Measurements from ENCODE around the gene SECISBP2. TPM values are rescaled to one million over a fixed set of nuclear protein-coding genes. Genes with fewer than 3 reads are reported as not detected.

Gene SECISBP2
- total and polyA plus RNA-seq, 2 donors: 22.7 to 78.7 TPM

GRCh38 chr9:89360465-89360864 is 42.2 kb downstream of the SECISBP2 start:
- Histone ChIP-seq H3K27ac (ENCODE audit: low read depth) (no peak overlapping the region), H3K4me3 (ENCODE audit: low read depth, low read length) (no peak overlapping the region), H3K4me1 (ENCODE audit: insufficient read depth) (no peaks in the 10 kb centered on the region), H3K36me3 (ENCODE audit: insufficient read depth) (peaks cover 2% of the 10 kb centered on the region)
- WGBS: 53% methylated on average over 3 of the region's 3 CpGs
- DNase-seq (ENCODE audit: extremely low spot score): no peak

GRCh38 chr9:89361031-89361430 is 42.7 kb downstream of the SECISBP2 start:
- Histone ChIP-seq H3K36me3 (ENCODE audit: insufficient read depth) (peaks cover 2% of the 10 kb centered on the region), H3K4me3 (ENCODE audit: low read depth, low read length) (no peak overlapping the region), H3K27ac (ENCODE audit: low read depth) (no peak overlapping the region), H3K4me1 (ENCODE audit: insufficient read depth) (no peaks in the 10 kb centered on the region)
- 92% methylated on average over 6 of the region's 6 CpGs for WGBS
- DNase-seq (ENCODE audit: extremely low spot score): no peak

- no peak for DNase-seq (ENCODE audit: extremely low spot score)
- WGBS: 86% methylated on average over 9 of the region's 9 CpGs
- Histone ChIP-seq H3K27ac (ENCODE audit: low read depth) (no peak overlapping the region), H3K4me1 (ENCODE audit: insufficient read depth) (no peaks in the 10 kb centered on the region), H3K4me3 (ENCODE audit: low read depth, low read length) (no peak overlapping the region), H3K36me3 (ENCODE audit: insufficient read depth) (peaks cover 2% of the 10 kb centered on the region)
Measured at GRCh38 chr9:89361816-89362646, 43.7 kb downstream of the SECISBP2 start.

GRCh38 chr9:89362647-89363310 is 44.5 kb downstream of the SECISBP2 start:
- 91% methylated on average over 10 of the region's 10 CpGs for WGBS
- no peak for DNase-seq (ENCODE audit: extremely low spot score)
- H3K36me3 ChIP-seq (ENCODE audit: insufficient read depth): peaks cover 2% of the 10 kb centered on the region
- H3K4me1 ChIP-seq (ENCODE audit: insufficient read depth): no peaks in the 10 kb centered on the region
- no peak overlapping the region for H3K4me3 ChIP-seq (ENCODE audit: low read depth, low read length)
- no peak overlapping the region for H3K27ac ChIP-seq (ENCODE audit: low read depth)

DNA sequence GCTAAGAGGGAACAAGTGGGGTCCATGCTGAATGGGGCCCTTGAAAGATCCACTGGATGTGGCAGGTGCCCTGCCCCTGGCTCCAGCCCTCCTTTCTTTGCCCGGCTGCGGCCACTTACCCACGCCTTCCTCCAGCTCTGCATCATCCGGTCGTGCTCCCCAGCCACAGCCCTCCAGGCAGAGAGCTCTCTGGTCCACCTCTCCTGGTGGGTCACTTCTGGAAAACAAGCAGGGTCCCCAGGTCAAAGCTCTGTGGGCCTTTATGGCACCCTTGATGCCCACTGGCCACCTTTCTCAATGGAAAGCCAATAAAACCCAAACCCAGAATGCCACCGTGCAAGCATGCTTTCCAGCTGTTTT is 45.0 kb downstream of the SECISBP2 start:
- peaks cover 2% of the 10 kb centered on the region for H3K36me3 ChIP-seq (ENCODE audit: insufficient read depth)
- H3K27ac ChIP-seq (ENCODE audit: low read depth): no peak overlapping the region
- no peak overlapping the region for H3K4me3 ChIP-seq (ENCODE audit: low read depth, low read length)
- 85% methylated on average over 6 of the region's 6 CpGs for WGBS
- H3K4me1 ChIP-seq (ENCODE audit: insufficient read depth): no peaks in the 10 kb centered on the region
- no peak for DNase-seq (ENCODE audit: extremely low spot score)

DNA sequence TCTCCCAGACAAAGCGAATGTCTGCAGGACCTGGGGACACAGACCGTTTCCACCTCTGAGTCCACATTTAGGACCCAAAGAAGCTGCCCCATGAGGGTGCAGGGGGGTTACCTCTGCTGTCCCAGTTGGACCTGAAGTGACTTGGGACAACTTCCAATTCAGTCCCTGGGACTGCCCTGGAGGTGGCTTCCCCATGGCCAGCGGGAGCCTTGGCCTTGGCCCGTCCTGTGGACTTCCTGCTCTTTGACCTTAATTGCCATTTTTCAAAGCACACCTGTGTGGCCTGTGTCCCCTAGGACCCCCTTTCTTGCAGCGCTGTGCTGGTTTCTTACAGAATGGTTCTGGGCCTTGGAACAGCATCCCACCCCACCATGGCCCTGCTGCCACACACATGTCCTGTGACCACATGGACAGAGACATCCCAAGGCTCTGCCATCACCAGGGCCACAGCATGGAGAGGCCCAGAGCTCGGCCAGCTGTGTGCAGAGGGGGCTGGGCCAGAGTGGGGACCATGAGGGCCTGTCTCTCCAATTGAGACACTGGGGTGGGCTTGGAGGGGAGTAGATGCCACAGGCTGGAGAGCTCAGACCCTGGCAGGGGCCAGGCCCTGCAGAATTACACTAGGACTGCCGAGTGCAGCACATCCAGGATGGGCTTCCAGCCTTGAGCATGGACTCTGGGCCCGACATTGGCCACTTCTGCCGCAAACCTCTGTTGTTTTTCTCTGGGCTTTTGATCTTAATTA is 45.8 kb downstream of the SECISBP2 start:
- WGBS: 88% methylated on average over 9 of the region's 9 CpGs
- no peak for DNase-seq (ENCODE audit: extremely low spot score)
- Histone ChIP-seq H3K36me3 (ENCODE audit: insufficient read depth) (no peaks in the 10 kb centered on the region), H3K4me3 (ENCODE audit: low read depth, low read length) (no peak overlapping the region), H3K4me1 (ENCODE audit: insufficient read depth) (no peaks in the 10 kb centered on the region), H3K27ac (ENCODE audit: low read depth) (no peak overlapping the region)

- DNase-seq (ENCODE audit: extremely low spot score): no peak
- Histone ChIP-seq H3K36me3 (ENCODE audit: insufficient read depth) (no peaks in the 10 kb centered on the region), H3K4me1 (ENCODE audit: insufficient read depth) (no peaks in the 10 kb centered on the region), H3K4me3 (ENCODE audit: low read depth, low read length) (no peak overlapping the region), H3K27ac (ENCODE audit: low read depth) (no peak overlapping the region)
- 89% methylated on average over 17 of the region's 17 CpGs for WGBS
Measured at GRCh38 chr9:89364666-89365531, 46.6 kb downstream of the SECISBP2 start.

DNA sequence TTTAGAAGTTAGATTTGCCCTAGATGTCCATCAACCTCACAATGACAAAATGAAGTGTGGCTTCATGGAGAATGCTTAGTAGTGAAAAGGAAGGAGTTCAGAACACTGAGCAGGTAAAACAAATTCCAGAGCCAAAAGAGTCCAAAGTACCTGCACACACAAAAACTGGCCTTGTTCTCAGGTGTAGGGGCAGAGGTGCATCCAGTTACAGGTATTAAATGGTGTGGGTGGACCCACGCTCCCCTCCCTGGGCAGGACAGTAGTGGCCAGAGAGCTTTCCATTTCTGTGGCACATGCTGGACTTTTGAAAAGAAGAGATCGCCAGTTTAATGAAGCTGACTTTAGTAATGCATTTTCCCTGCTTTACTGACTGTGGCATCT is 47.2 kb downstream of the SECISBP2 start:
- no peak for DNase-seq (ENCODE audit: extremely low spot score)
- 93% methylated on average over 2 of the region's 2 CpGs for WGBS
- Histone ChIP-seq H3K4me1 (ENCODE audit: insufficient read depth) (no peaks in the 10 kb centered on the region), H3K36me3 (ENCODE audit: insufficient read depth) (no peaks in the 10 kb centered on the region), H3K27ac (ENCODE audit: low read depth) (no peak overlapping the region), H3K4me3 (ENCODE audit: low read depth, low read length) (no peak overlapping the region)

GRCh38 chr9:89366711-89367110 is 48.4 kb downstream of the SECISBP2 start:
- DNase-seq (ENCODE audit: extremely low spot score): no peak
- H3K4me3 ChIP-seq (ENCODE audit: low read depth, low read length): no peak overlapping the region

GRCh38 chr9:89367281-89367680 is 49.0 kb downstream of the SECISBP2 start:
- H3K4me3 ChIP-seq (ENCODE audit: low read depth, low read length): no peak overlapping the region
- 94% methylated on average over 4 of the region's 4 CpGs for WGBS
- no peaks in the 10 kb centered on the region for H3K36me3 ChIP-seq (ENCODE audit: insufficient read depth)
- H3K4me1 ChIP-seq (ENCODE audit: insufficient read depth): no peaks in the 10 kb centered on the region
- H3K27ac ChIP-seq (ENCODE audit: low read depth): no peak overlapping the region
- DNase-seq (ENCODE audit: extremely low spot score): no peak

More at GRCh38 chr9:89366711-89367110, 48.4 kb downstream of the SECISBP2 start:
- H3K4me1 ChIP-seq (ENCODE audit: insufficient read depth): no peaks in the 10 kb centered on the region
- H3K36me3 ChIP-seq (ENCODE audit: insufficient read depth): no peaks in the 10 kb centered on the region
- 89% methylated on average over 3 of the region's 3 CpGs for WGBS
- H3K27ac ChIP-seq (ENCODE audit: low read depth): no peak overlapping the region

GRCh38 chr9:89367726-89368437 is 49.6 kb downstream of the SECISBP2 start:
- Histone ChIP-seq H3K4me1 (ENCODE audit: insufficient read depth) (no peaks in the 10 kb centered on the region), H3K4me3 (ENCODE audit: low read depth, low read length) (no peak overlapping the region), H3K27ac (ENCODE audit: low read depth) (no peak overlapping the region), H3K36me3 (ENCODE audit: insufficient read depth) (no peaks in the 10 kb centered on the region)
- DNase-seq (ENCODE audit: extremely low spot score): no peak
- 86% methylated on average over 14 of the region's 14 CpGs for WGBS

DNA sequence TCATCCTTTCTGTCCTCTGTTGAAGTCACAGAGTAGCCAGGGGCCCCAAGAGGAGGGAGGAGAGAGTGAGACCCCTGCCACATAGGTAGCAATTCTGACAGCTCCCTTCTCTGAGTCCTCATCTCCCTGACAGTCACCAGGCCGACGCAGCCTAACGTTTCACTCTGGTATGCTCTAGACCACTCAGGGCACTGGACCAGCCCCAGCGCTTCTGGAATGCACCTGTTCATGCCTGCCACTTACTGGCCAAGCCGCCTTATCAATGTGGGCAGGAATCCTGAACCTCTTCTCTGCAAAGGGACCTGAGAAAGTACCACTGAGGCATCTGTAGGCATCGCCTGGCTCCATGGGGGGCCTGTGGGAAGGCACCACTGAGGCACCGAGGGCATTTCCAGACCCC is 50.2 kb downstream of the SECISBP2 start:
- 88% methylated on average over 7 of the region's 7 CpGs for WGBS
- H3K36me3 ChIP-seq (ENCODE audit: insufficient read depth): no peaks in the 10 kb centered on the region
- DNase-seq (ENCODE audit: extremely low spot score): no peak
- no peak overlapping the region for H3K4me3 ChIP-seq (ENCODE audit: low read depth, low read length)
- H3K4me1 ChIP-seq (ENCODE audit: insufficient read depth): no peaks in the 10 kb centered on the region
- no peak overlapping the region for H3K27ac ChIP-seq (ENCODE audit: low read depth)

GRCh38 chr9:89368978-89369377 is 50.7 kb downstream of the SECISBP2 start:
- Histone ChIP-seq H3K27ac (ENCODE audit: low read depth) (no peak overlapping the region), H3K36me3 (ENCODE audit: insufficient read depth) (no peaks in the 10 kb centered on the region), H3K4me3 (ENCODE audit: low read depth, low read length) (no peak overlapping the region), H3K4me1 (ENCODE audit: insufficient read depth) (no peaks in the 10 kb centered on the region)
- no peak for DNase-seq (ENCODE audit: extremely low spot score)
- 88% methylated on average over 8 of the region's 8 CpGs for WGBS
